Gastrocnemius medialis (tissue), 4 donors: ENCODE data around the gene NEK11. TPM values are rescaled to one million over a fixed set of nuclear protein-coding genes. Genes with fewer than 3 reads are reported as not detected.

ENCODE experiments used
- ATAC-seq, 2 donors: fragments of 150-250 bp; one replicate each; pipeline ENCODE4 v1.9.1; 2016
- DNase-seq, 2 donors: peaks; one replicate each; pipeline ENCODE4 v3.0.0-alpha.2; 2019
- H3K27ac ChIP-seq, 4 donors: fragments of 200-600 bp; sonication (generic); 1 replicate in 1 of 4; 2 replicates in 3 of 4; pipeline ENCODE4 v1.5.1; 2016 to 2018; ENCODE audit warnings: mild to moderate bottlenecking in 2 of 4, moderate library complexity in 1 of 4
- H3K27me3 ChIP-seq, 3 donors: fragments of 200-600 bp; sonication (generic) in 2 of 3; 1 replicate in 1 of 3; 2 replicates in 2 of 3; pipeline versions ENCODE4 v1.5.1 to v1.6.0; 2016 to 2019; ENCODE audit warnings: mild to moderate bottlenecking in 1 of 3, moderate library complexity in 1 of 3
- H3K36me3 ChIP-seq, 2 donors: fragments of 200-600 bp; sonication (generic) in 1 of 2; one replicate each; pipeline ENCODE4 v1.5.1; 2017 to 2018
- H3K4me1 ChIP-seq, 2 donors: fragments of 200-600 bp; sonication (generic) in 1 of 2; one replicate each; pipeline ENCODE4 v1.5.1; 2016 to 2017; ENCODE audit warnings: mild to moderate bottlenecking in 2 of 2
- H3K4me3 ChIP-seq, 4 donors: fragments of 200-600 bp; sonication (generic) in 3 of 4; 1 replicate in 1 of 4; 2 replicates in 3 of 4; pipeline ENCODE4 v1.5.1; 2016 to 2019; ENCODE audit warnings: mild to moderate bottlenecking in 2 of 4
- H3K9me3 ChIP-seq, 3 donors: fragments of 200-600 bp; sonication (generic) in 2 of 3; 1 replicate in 1 of 3; 2 replicates in 2 of 3; pipeline ENCODE4 v1.5.1; 2016 to 2019
- CTCF ChIP-seq, 5 experiments: fragments of 450-650 bp in 3 of 5; fragments of 200-600 bp in 2 of 5; sonication (generic) in 2 of 5; IDR thresholded peaks in 4 of 5; conservative IDR thresholded peaks in 1 of 5; 1 replicate in 4 of 5; 2 replicates in 1 of 5; pipeline ENCODE4 v1.5.1; 2016 to 2019; ENCODE audit warnings: antibody characterized with exemption in 5 of 5, mild to moderate bottlenecking in 3 of 5, moderate library complexity in 3 of 5
- POLR2A ChIP-seq, 2 donors: fragments of 450-650 bp; IDR thresholded peaks; one replicate each; pipeline ENCODE4 v1.6.1; 2017; ENCODE audit warnings: antibody characterized with exemption in 2 of 2, mild to moderate bottlenecking in 2 of 2, moderate library complexity in 2 of 2
- in situ Hi-C, 4 donors: fragments of 200-750 bp; cut with MboI; loops; one replicate each; pipeline versions ENCODE4 v1.15.0 to v1.8.0; 2017; ENCODE audit warnings: low sequenced_read_pairs in 4 of 4
- intact Hi-C: fragments of 100-400 bp; cut with DNase I; formaldehyde crosslinking; loops from one replicate; pipeline ENCODE4 v1.15.1; 2023; ENCODE audit warnings: low total_unique reads
- total RNA-seq, 4 donors: library from RNA; depleted of rRNA; stranded (reverse); fragments of >200 nt; gene quantifications; one replicate each; pipeline versions ENCODE4 v1.1.0 to v1.2.3, GENCODE V29; 2016

Gene NEK11
- total RNA-seq, 4 donors from 2014 or later, result 2.1 to 5.2 (median 2.5) TPM

DNA sequence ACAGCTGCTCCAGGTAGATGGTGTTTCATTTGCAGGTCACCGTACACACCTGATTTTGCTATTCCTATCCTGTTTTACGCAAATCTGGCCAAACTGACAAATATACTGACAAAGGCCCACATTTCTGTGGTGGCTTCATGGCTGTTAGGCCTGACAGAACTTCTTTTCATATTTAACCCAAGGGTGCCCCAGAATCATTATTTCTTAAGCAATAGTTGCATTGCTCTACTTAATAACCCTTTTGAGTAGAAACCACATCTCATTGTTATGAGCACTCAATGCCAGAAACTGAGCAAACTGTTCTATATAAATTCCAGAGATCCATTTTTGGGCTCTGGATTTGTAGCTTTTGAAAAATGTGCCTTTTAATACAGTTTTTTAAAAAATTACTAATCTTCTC lies 19.4 kb upstream of the NEK11 start:
- peaks cover 0 to 1% of the 10 kb centered on the region in 2 donors for H3K4me1 ChIP-seq
- no peaks in the 10 kb centered on the region for H3K27me3 ChIP-seq
- no peak for ATAC-seq

GRCh38 chr3:131007782-131008181 lies 18.9 kb upstream of the NEK11 start:
- H3K4me3 ChIP-seq, result no peak overlapping the region
- TF ChIP-seq CTCF (IDR thresholded peaks at IDR 0.05 in 4 of 5, conservative IDR thresholded peaks at IDR 0.05 in 1 of 5) (no peak), POLR2A (IDR thresholded peaks at IDR 0.05) (no peak)

More for the DNA sequence above, 19.4 kb upstream of the NEK11 start:
- intact Hi-C loops, result no loop called here
- H3K36me3 ChIP-seq, result peaks cover 0 to 12% of the 10 kb centered on the region in 2 donors
- H3K27ac ChIP-seq, result no peak overlapping the region
- DNase-seq, result no peak
- no peaks in the 10 kb centered on the region for H3K9me3 ChIP-seq
- in situ Hi-C loops, result no loop called here
- no peak overlapping the region for H3K4me3 ChIP-seq
- TF ChIP-seq POLR2A (IDR thresholded peaks at IDR 0.05) (no peak), CTCF (IDR thresholded peaks at IDR 0.05 in 4 of 5, conservative IDR thresholded peaks at IDR 0.05 in 1 of 5) (no peak)

DNA sequence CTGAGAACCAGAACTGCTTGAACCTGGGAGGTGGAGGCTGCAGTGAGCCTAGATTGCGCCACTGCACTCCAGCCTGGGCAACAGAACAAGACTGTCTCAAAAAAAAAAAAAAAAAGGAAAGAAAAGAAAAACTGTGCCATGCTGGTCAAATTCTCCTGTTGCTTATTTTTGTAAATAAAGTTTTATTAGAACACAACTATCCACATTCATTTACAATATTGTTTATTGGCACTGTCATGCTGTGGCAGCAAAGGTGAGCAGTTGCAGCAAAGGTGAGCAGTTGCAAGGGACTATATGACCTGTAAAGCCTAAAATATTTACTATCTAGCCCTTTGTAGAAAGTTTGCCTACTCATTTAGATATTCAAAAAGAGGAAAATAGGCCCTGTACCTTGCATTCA lies 18.4 kb upstream of the NEK11 start:
- H3K4me3 ChIP-seq, result no peak overlapping the region
- in situ Hi-C loops, result no loop called here
- no peak overlapping the region for H3K27ac ChIP-seq
- H3K4me1 ChIP-seq, result peaks cover 0 to 10% of the 10 kb centered on the region in 2 donors
- no peaks in the 10 kb centered on the region for H3K27me3 ChIP-seq
- ATAC-seq (no peak), DNase-seq (no peak)
- no peak for TF ChIP-seq CTCF (IDR thresholded peaks at IDR 0.05 in 4 of 5, conservative IDR thresholded peaks at IDR 0.05 in 1 of 5)
- no peak for TF ChIP-seq POLR2A (IDR thresholded peaks at IDR 0.05)
- no peaks in the 10 kb centered on the region for H3K9me3 ChIP-seq
- intact Hi-C loops, result no loop called here
- peaks cover 0 to 13% of the 10 kb centered on the region in 2 donors for H3K36me3 ChIP-seq

More at GRCh38 chr3:131007782-131008181, 18.9 kb upstream of the NEK11 start:
- ATAC-seq (no peak), DNase-seq (no peak)
- Histone ChIP-seq H3K4me1 (peaks cover 0 to 4% of the 10 kb centered on the region in 2 donors), H3K27me3 (no peaks in the 10 kb centered on the region), H3K27ac (no peak overlapping the region), H3K36me3 (peaks cover 0 to 12% of the 10 kb centered on the region in 2 donors), H3K9me3 (no peaks in the 10 kb centered on the region)
- intact Hi-C loops, result no loop called here
- in situ Hi-C loops, result no loop called here

DNA sequence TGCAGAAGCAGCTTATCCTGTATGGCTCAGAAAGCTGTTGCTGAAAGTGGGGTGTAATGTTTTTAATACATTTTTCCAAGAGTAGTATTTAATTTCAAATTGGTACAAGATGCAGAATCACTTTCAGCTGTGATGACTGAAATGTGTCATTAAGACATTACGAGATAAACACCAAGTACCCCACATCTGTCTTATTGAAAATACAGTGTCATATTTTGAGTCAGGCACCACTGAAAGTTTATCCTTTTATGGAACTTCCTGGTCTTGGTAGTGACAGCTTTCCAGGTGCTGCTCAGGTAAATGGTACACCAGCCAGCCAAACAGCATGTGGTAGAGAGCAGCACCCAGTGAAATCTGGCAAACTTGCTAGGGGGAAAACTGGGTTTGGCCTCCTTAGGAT lies 17.0 kb upstream of the NEK11 start:
- intact Hi-C loops, result no loop called here
- Histone ChIP-seq H3K27me3 (no peaks in the 10 kb centered on the region), H3K9me3 (no peaks in the 10 kb centered on the region), H3K27ac (no peak overlapping the region), H3K4me3 (no peak overlapping the region), H3K4me1 (peaks cover 0 to 12% of the 10 kb centered on the region in 2 donors), H3K36me3 (peaks cover 0 to 23% of the 10 kb centered on the region in 2 donors)
- DNase-seq (no peak), ATAC-seq (no peak)
- in situ Hi-C loops, result no loop called here
- TF ChIP-seq POLR2A (IDR thresholded peaks at IDR 0.05), result no peak
- no peak for TF ChIP-seq CTCF (IDR thresholded peaks at IDR 0.05 in 4 of 5, conservative IDR thresholded peaks at IDR 0.05 in 1 of 5)

DNA sequence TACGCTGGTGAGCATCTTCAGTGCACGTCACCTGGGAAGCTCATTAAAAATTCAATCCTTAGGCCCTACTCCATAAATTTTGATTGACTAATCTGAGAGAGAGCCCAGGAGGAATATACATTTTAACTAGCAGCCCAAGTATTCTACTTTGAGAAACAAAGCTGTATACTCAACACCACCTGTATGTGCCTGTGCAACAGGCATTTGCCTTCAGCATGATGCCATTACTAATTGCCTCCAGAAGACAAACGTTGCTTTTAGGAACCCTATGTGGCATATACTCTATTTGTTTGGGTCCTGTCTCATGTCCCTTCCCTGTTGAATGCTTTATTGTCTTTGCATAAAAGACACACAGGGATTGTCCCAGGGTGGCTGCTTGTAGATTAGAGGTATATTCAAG lies 7.7 kb upstream of the NEK11 start:
- intact Hi-C loops, result no loop called here

More for the DNA sequence above, 7.7 kb upstream of the NEK11 start:
- H3K4me1 ChIP-seq, result peaks cover 0 to 14% of the 10 kb centered on the region in 2 donors
- no peak overlapping the region for H3K27ac ChIP-seq
- H3K9me3 ChIP-seq, result no peaks in the 10 kb centered on the region
- no peaks in the 10 kb centered on the region for H3K27me3 ChIP-seq
- in situ Hi-C loops, result no loop called here
- H3K36me3 ChIP-seq, result peaks cover 0 to 38% of the 10 kb centered on the region in 2 donors
- DNase-seq (no peak), ATAC-seq (no peak)
- TF ChIP-seq POLR2A (IDR thresholded peaks at IDR 0.05), result no peak
- TF ChIP-seq CTCF (IDR thresholded peaks at IDR 0.05 in 4 of 5, conservative IDR thresholded peaks at IDR 0.05 in 1 of 5), result no peak
- H3K4me3 ChIP-seq, result no peak overlapping the region
